Measurements from ENCODE around the gene LRFN2.

- TF ChIP-seq NFRKB (IDR thresholded peaks at IDR 0.05): no peak
- TF ChIP-seq ARNT (IDR thresholded peaks at IDR 0.05): no peak
- no peak for TF ChIP-seq SP1 (IDR thresholded peaks at IDR 0.05)
- TF ChIP-seq FOXA1 (IDR thresholded peaks at IDR 0.05): no peak
- TF ChIP-seq SUZ12 (IDR thresholded peaks at IDR 0.05): no peak
- no peak for TF ChIP-seq PKNOX1 (IDR thresholded peaks at IDR 0.05)
- no peak for TF ChIP-seq FOXM1 (IDR thresholded peaks at IDR 0.05; ENCODE audit: borderline replicate concordance)
- TF ChIP-seq TARDBP (IDR thresholded peaks at IDR 0.05): no peak
- TF ChIP-seq ELF4 (IDR thresholded peaks at IDR 0.05): no peak
- TF ChIP-seq HDGF (IDR thresholded peaks at IDR 0.05; ENCODE audit: borderline replicate concordance): no peak
- TF ChIP-seq ZNF384 (IDR thresholded peaks at IDR 0.05): no peak
- TF ChIP-seq L3MBTL2 (conservative IDR thresholded peaks at IDR 0.05): 0 out of 2 replicates have a peak, but pooled peaks have one; percentile 22
- no peak for TF ChIP-seq FOXK2 (IDR thresholded peaks at IDR 0.05)
Observed at GRCh38 chr6:40588070-40588384, 863 bp upstream of the LRFN2 start.
